OCI-LY7 (cell line): ENCODE results near the gene SLC25A47.

Source experiments
- EZH2phosphoT487 ChIP-seq: fragments of 200-600 bp; sonication (generic); IDR thresholded peaks from 2 replicates; pipeline ENCODE4 v1.6.1; 2018; ENCODE audit warnings: low read depth, borderline replicate concordance, mild to moderate bottlenecking, mixed run types, antibody characterized with exemption, low read length, moderate library complexity, mixed read lengths
- TF ChIP-seq, protein P1 (sequence below): fragments of 200-600 bp; sonication (generic); conservative IDR thresholded peaks from 2 replicates; pipeline ENCODE4 v1.5.1; 2014; ENCODE audit warnings: mild to moderate bottlenecking, antibody characterized with exemption, low read length, moderate library complexity, mixed read lengths

DNA sequence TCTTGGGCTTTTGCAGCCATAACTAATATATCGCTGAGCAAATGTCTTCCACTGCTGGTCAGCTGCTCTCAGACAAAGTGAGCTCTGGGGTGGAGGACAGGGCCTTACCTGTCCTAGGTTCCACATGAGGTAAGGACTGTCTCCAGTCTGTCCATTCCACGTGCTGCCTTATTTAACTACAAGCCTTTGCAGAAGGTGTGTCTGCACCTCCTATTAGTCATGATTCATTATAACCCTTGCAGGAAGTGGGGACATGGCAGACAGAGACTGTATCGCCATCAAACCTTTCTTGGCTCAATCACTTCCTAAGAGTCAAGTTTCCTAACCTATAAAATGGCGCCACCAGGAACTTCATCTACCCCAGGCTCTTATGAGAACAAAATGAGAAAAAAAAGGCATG is 46.9 kb downstream of the SLC25A47 start:
- TF ChIP-seq, protein P1, sequence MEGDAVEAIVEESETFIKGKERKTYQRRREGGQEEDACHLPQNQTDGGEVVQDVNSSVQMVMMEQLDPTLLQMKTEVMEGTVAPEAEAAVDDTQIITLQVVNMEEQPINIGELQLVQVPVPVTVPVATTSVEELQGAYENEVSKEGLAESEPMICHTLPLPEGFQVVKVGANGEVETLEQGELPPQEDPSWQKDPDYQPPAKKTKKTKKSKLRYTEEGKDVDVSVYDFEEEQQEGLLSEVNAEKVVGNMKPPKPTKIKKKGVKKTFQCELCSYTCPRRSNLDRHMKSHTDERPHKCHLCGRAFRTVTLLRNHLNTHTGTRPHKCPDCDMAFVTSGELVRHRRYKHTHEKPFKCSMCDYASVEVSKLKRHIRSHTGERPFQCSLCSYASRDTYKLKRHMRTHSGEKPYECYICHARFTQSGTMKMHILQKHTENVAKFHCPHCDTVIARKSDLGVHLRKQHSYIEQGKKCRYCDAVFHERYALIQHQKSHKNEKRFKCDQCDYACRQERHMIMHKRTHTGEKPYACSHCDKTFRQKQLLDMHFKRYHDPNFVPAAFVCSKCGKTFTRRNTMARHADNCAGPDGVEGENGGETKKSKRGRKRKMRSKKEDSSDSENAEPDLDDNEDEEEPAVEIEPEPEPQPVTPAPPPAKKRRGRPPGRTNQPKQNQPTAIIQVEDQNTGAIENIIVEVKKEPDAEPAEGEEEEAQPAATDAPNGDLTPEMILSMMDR, result no peak
- no peak for TF ChIP-seq EZH2phosphoT487
